ENCODE measurements around the gene CRISPLD2.
"Not testable (repeated sequence)": the region's sequence is repeated elsewhere in the genome, so short reads cannot be mapped to it uniquely, and the experiment has no call there.

Gene CRISPLD2

DNA sequence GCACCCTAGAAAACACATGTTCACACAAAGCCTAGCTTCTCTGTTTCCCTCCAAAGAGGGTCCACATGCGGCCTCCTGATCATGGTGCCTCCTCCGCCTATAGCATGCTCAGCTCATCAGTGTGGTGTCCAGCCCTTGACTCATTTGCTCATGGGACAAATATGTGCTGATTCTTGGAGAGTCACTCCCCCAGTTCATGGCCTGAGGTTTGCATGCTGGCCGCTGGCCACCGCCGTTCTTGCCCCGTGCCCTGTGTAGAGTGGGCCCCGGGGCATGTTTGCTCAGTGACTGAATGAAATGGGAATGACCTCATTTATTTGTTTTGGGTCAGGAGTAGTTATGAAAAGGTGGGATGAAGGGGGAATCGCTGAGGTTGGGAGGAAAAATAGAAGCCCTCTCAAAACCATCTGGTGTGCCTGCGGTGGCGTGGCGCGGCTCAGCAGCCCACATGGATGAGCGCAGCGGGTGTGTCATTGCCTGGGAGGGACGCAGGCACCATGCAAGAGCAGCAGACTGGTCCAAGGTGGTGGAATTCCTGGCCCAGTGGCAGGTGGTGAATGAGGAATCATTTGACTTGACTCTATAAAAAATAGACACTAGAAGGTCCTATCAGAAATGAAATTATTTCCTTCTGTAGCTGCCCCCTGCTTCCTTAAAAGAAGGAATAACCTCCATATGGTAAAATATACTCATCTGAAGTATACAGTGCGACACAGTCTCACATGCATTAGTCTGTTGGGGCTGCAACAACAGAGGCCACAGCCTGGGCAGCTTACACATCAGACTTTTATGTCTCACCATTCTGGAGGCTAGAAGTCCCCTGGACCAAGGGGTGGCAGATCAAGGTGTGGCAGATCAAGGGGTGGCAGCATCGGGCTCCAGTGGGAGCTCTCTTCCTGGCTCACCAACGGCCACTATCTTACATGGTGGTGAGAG, 31.7 kb downstream of the CRISPLD2 start:
- H3K27ac ChIP-seq: no peak overlapping the region
- POLR2A ChIA-PET (ENCODE audit: low non-redundant PET): no interaction called here
- TF ChIP-seq, protein P1, sequence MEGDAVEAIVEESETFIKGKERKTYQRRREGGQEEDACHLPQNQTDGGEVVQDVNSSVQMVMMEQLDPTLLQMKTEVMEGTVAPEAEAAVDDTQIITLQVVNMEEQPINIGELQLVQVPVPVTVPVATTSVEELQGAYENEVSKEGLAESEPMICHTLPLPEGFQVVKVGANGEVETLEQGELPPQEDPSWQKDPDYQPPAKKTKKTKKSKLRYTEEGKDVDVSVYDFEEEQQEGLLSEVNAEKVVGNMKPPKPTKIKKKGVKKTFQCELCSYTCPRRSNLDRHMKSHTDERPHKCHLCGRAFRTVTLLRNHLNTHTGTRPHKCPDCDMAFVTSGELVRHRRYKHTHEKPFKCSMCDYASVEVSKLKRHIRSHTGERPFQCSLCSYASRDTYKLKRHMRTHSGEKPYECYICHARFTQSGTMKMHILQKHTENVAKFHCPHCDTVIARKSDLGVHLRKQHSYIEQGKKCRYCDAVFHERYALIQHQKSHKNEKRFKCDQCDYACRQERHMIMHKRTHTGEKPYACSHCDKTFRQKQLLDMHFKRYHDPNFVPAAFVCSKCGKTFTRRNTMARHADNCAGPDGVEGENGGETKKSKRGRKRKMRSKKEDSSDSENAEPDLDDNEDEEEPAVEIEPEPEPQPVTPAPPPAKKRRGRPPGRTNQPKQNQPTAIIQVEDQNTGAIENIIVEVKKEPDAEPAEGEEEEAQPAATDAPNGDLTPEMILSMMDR (conservative IDR thresholded peaks at IDR 0.05; ENCODE audit: low read depth): no peak

GRCh38 chr16:84853534-84853933, 33.7 kb downstream of the CRISPLD2 start:
- DNase-seq (ENCODE audit: low spot score): no peak
- TF ChIP-seq, protein P1 (conservative IDR thresholded peaks at IDR 0.05; ENCODE audit: low read depth): no peak
- CTCF ChIA-PET: no interaction called here
- POLR2A ChIA-PET (ENCODE audit: low non-redundant PET): no interaction called here
- H3K27ac ChIP-seq: no peak overlapping the region

More for the DNA sequence above, 31.7 kb downstream of the CRISPLD2 start:
- CTCF ChIA-PET: no interaction called here
- peak; percentile 67 for DNase-seq (ENCODE audit: low spot score)

- POLR2A ChIA-PET (ENCODE audit: low non-redundant PET): no interaction called here
- no peak for DNase-seq (ENCODE audit: low spot score)
- CTCF ChIA-PET: interaction anchor here (0.6 kb wide), 1 partner anchor 183 kb away, joined by 3 read pairs; no protein-coding TSS in a partner anchor
- TF ChIP-seq, protein P1 (conservative IDR thresholded peaks at IDR 0.05; ENCODE audit: low read depth): no peak
- no peak overlapping the region for H3K27ac ChIP-seq
Measured at GRCh38 chr16:84854759-84855158, 35.0 kb downstream of the CRISPLD2 start.

DNA sequence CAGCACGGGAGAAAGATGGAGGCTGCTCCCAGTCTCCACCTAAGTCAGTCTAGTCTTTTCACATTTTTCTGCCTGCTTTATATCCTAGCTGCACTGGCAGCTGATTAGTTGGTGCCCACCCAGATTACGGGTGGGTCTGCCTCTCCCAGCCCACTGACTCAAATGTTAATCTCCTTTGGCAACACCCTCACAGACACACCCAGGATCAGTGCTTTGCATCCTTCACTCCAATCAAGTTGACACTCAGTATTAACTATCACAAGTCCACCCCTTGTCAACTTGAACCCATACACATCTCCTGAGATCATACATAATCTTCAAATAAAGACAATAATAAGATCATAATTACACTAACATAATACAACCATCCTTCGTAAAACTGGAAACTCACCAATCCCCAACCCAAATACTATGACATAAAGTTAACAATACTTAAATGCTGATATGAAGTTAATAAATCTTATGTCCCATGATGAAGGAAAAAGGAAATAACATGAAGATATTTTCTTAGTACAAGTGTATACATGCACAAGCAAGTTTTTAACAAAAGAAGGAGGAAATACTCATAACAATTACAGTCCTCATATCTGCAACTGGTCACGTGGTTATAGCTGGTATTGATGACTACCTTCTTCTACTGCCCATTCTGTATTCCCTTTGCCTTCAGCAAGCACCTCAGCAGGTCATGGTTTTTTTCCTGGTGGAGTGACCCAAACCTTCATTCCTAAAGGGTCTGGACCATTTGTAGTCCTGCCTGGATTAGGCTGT, 35.8 kb downstream of the CRISPLD2 start:
- DNase-seq (ENCODE audit: low spot score); H3K27ac ChIP-seq; POLR2A ChIA-PET (ENCODE audit: low non-redundant PET): not testable (repeated sequence)
- CTCF ChIA-PET: interaction anchor here (0.6 kb wide), 3 partner anchors 43 to 184 kb away, joined by 3 to 4 read pairs (median 3); no protein-coding TSS in a partner anchor

DNA sequence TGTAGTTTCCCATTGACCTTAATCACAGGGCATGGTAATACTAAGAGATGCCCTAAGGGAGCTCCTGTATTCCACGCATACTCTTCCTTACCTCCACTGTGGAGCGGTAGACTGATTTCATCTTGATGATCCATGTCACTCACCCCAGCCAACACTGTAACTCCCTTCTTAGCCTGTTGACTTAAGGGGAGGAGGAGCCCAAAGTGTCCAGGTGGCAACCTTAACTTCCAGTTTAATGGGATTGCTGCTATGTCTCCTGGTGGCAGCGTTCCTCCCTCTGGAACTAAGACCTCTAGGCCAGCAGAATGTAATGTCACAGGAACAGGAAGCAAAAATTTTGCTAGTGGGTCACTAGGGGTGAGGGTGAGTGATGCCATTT, 36.4 kb downstream of the CRISPLD2 start:
- H3K27ac ChIP-seq; POLR2A ChIA-PET (ENCODE audit: low non-redundant PET); DNase-seq (ENCODE audit: low spot score): not testable (repeated sequence)
- CTCF ChIA-PET: interaction anchor here (0.6 kb wide), 1 partner anchor 115 kb away, joined by 3 read pairs; no protein-coding TSS in a partner anchor

GRCh38 chr16:84856811-84857210, 37.0 kb downstream of the CRISPLD2 start:
- POLR2A ChIA-PET (ENCODE audit: low non-redundant PET); DNase-seq (ENCODE audit: low spot score); H3K27ac ChIP-seq; CTCF ChIA-PET: not testable (repeated sequence)

- H3K27ac ChIP-seq: no peak overlapping the region
- ChIA-PET CTCF (no interaction called here), POLR2A (ENCODE audit: low non-redundant PET) (no interaction called here)
- TF ChIP-seq, protein P1 (conservative IDR thresholded peaks at IDR 0.05; ENCODE audit: low read depth): no peak
- no peak for DNase-seq (ENCODE audit: low spot score)
Measured at GRCh38 chr16:84859681-84860080, 39.9 kb downstream of the CRISPLD2 start.

- CTCF ChIA-PET: interaction anchor here (0.6 kb wide), 1 partner anchor 266 kb away, joined by 3 read pairs; no protein-coding TSS in a partner anchor
- POLR2A ChIA-PET (ENCODE audit: low non-redundant PET): no interaction called here
- H3K27ac ChIP-seq: no peak overlapping the region
- TF ChIP-seq, protein P1 (conservative IDR thresholded peaks at IDR 0.05; ENCODE audit: low read depth): no peak
- no peak for DNase-seq (ENCODE audit: low spot score)
Measured at GRCh38 chr16:84860383-84860782, 40.6 kb downstream of the CRISPLD2 start.
